Endothelial cell (in vitro differentiated cells): Measurements from ENCODE around the gene BET1L. TPM values are rescaled to one million over a fixed set of nuclear protein-coding genes. Genes with fewer than 3 reads are reported as not detected.

ENCODE experiments used
- DNase-seq: peaks from one replicate; pipeline ENCODE4 v3.0.0; 2021; ENCODE audit warnings: low spot score
- H3K27ac Mint-ChIP-seq: one replicate; pipeline ENCODE4 v1.8.0; 2021; ENCODE audit warnings: mixed read lengths, inconsistent platforms; ENCODE audit not compliant: unreplicated experiment
- H3K27me3 Mint-ChIP-seq: one replicate; pipeline ENCODE4 v1.8.0; 2021; ENCODE audit warnings: mild to moderate bottlenecking, moderate library complexity, mixed read lengths, inconsistent platforms; ENCODE audit not compliant: unreplicated experiment
- H3K36me3 Mint-ChIP-seq: one replicate; pipeline ENCODE4 v1.8.0; 2021; ENCODE audit warnings: mild to moderate bottlenecking, low read depth, mixed read lengths, inconsistent platforms; ENCODE audit not compliant: unreplicated experiment
- H3K4me1 Mint-ChIP-seq: one replicate; pipeline ENCODE4 v1.8.0; 2021; ENCODE audit warnings: mild to moderate bottlenecking, mixed read lengths, inconsistent platforms; ENCODE audit not compliant: unreplicated experiment
- H3K4me3 Mint-ChIP-seq: one replicate; pipeline ENCODE4 v1.8.0; 2021; ENCODE audit warnings: mild to moderate bottlenecking, mixed read lengths, inconsistent platforms; ENCODE audit not compliant: unreplicated experiment
- H3K9me3 Mint-ChIP-seq: one replicate; pipeline ENCODE4 v1.8.0; 2021; ENCODE audit warnings: mixed read lengths, inconsistent platforms; ENCODE audit not compliant: unreplicated experiment
- CTCF ChIP-seq: fragments of 200-600 bp; sonication (generic); IDR thresholded peaks from one replicate; pipeline ENCODE4 v1.5.0; 2021; ENCODE audit warnings: antibody characterized with exemption; ENCODE audit not compliant: unreplicated experiment
- total RNA-seq: library from RNA; stranded (reverse); fragmentation: NEBNext Ultra II Directional; extraction: Animal tissue kit (Norgen Biotek cat#: 25700); gene quantifications from one replicate; pipeline ENCODE4 v1.2.1, GENCODE V29; 2021; ENCODE audit not compliant: unreplicated experiment

Gene BET1L
- total RNA-seq, 1 donor from 2014 or later: 64.4 TPM

GRCh38 chr11:207863-208180 is 623 bp upstream of the BET1L start:
- peak; percentile 49 for DNase-seq
- Mint-ChIP-seq H3K9me3 (no peaks in the 10 kb centered on the region), H3K36me3 (peaks cover 23% of the 10 kb centered on the region), H3K4me3 (peak overlapping the region; percentile 99), H3K27ac (peak overlapping the region; percentile 98), H3K27me3 (peaks cover 22% of the 10 kb centered on the region), H3K4me1 (peaks cover 36% of the 10 kb centered on the region)
- TF ChIP-seq CTCF: no peak

DNA sequence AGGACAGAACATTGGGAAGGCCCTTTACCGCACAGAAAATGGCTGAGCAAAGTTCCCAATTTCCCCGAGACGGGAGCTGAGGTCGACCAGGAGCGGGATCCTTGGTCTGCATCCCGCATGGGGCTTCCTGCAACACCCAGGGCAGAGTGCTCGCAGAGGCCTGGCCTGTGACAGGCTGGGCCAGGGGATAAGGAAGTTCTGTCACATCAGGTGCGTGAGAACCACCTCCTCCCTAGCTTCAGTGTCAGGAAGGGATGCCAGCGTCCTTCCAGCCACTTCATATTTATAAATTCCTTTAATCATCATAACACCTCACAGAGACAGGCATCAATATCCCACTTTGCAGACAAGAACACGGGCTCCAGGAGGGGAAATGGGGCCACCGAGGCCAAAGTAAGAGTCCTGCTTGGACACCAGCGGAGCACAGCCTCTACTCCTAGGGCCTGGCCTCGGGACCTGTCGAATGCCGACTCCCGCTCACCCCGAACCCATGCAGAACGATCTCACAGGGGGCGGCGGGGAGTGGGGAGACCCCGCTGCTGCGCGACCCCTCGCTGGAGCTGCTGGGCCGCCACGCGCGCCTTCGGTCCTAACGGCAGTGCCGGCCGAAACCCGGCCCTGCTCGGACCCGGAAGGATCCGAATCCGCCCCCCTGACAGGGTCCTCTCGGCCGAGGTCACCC is 532 bp downstream of the BET1L start:
- H3K36me3 Mint-ChIP-seq: peaks cover 21% of the 10 kb centered on the region
- H3K27ac Mint-ChIP-seq: peak overlapping the region; percentile 89
- no peak for DNase-seq

GRCh38 chr11:206002-206384 is 1.2 kb downstream of the BET1L start:
- TF ChIP-seq CTCF: no peak
- no peaks in the 10 kb centered on the region for H3K9me3 Mint-ChIP-seq
- peak; percentile 1 for DNase-seq
- peak overlapping the region; percentile 97 for H3K4me3 Mint-ChIP-seq
- H3K27ac Mint-ChIP-seq: peak overlapping the region; percentile 89
- H3K4me1 Mint-ChIP-seq: peaks cover 53% of the 10 kb centered on the region
- peaks cover 15% of the 10 kb centered on the region for H3K36me3 Mint-ChIP-seq
- peaks cover 25% of the 10 kb centered on the region for H3K27me3 Mint-ChIP-seq

More for the DNA sequence above, 532 bp downstream of the BET1L start:
- no peak for TF ChIP-seq CTCF
- Mint-ChIP-seq H3K27me3 (peaks cover 22% of the 10 kb centered on the region), H3K4me3 (peak overlapping the region; percentile 97), H3K4me1 (peaks cover 47% of the 10 kb centered on the region), H3K9me3 (no peaks in the 10 kb centered on the region)

GRCh38 chr11:205221-206001 is 1.8 kb downstream of the BET1L start:
- Mint-ChIP-seq H3K4me3 (peak overlapping the region; percentile 97), H3K36me3 (peaks cover 13% of the 10 kb centered on the region), H3K27ac (no peak overlapping the region), H3K4me1 (peaks cover 56% of the 10 kb centered on the region), H3K9me3 (no peaks in the 10 kb centered on the region), H3K27me3 (peaks cover 23% of the 10 kb centered on the region)
- DNase-seq: peak; percentile 1
- no peak for TF ChIP-seq CTCF

- Mint-ChIP-seq H3K27ac (no peak overlapping the region), H3K36me3 (peaks cover 13% of the 10 kb centered on the region), H3K27me3 (peaks cover 20% of the 10 kb centered on the region), H3K4me3 (no peak overlapping the region), H3K4me1 (peaks cover 51% of the 10 kb centered on the region), H3K9me3 (no peaks in the 10 kb centered on the region)
- TF ChIP-seq CTCF: no peak
- DNase-seq: no peak
Measured at GRCh38 chr11:204587-205109, 2.6 kb downstream of the BET1L start.
